ENCODE results near the gene YPEL3. TPM values are rescaled to one million over a fixed set of nuclear protein-coding genes. Genes with fewer than 3 reads are reported as not detected.
"Not testable (repeated sequence)": the region's sequence is repeated elsewhere in the genome, so short reads cannot be mapped to it uniquely, and the experiment has no call there.

Gene YPEL3
- total RNA-seq, 2 donors from 2014 or later: 69.2 to 105 TPM

DNA sequence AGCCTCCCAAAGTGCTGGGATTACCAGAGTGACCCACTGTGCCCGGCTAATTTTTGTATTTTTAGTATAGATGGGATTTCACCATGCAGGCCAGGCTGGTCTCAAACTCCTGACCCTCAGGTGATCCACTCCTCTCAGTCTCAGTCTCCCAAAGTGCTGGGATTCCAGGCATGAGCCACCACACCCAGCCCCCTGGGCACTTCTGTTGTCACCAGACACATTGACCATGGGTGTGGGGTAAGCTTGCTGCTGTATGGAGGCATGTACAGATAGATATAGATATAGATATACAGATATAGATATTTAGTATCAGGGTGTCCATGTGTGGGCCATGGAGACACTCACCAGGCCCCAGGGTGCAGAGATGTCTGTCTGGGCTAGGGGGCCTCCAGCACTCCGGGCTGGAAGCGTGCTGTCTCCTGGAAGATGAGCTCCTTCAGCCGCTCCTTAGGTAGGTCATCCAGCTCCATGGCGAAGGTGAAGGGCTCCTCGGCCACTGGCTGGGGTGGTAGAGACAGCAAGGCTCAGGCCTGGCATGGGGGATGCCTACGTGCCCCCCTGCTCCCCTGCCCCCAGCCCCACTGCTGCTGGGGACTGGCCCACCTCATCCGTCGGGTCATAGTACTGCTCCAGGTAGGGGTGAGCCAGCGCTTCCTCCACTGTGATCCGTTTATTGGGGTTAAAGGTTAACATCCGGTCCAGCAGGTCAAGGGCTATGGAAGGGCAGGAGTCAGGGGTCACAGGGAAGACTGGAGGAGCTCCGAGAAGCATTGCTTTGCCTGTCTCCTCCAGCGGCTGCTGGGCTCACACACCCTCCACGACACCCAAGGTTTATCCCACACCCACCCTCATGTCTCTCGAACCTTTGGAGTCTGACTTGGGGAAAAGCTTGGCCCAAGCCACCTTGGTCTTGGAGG lies 20.5 kb upstream of the YPEL3 start:
- ATAC-seq (ENCODE audit: insufficient number of reproducible peaks, low FRiP score, low read depth) (no peak), DNase-seq (ENCODE audit: low spot score) (no peak)
- peaks cover 51% of the 10 kb centered on the region for H3K36me3 ChIP-seq

DNA sequence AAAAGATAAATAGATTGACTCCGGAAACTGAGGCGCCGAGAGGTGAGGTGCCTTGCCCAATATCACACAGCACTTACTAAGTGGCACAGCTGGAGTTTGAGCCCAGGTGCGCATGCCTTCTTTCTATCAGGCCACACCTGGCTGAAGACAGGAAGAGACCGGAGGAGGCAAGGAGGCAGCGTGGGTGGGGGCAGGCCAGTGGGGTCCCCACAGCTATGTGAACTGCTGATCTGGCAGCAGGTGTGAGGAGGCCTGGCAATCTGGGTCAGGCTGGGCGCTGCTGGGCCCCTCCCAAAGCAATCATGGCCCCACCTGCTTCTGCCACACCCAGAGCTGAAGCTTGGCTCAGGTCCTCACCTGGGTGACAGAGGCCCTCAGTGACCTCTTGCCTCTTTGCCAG lies 19.2 kb upstream of the YPEL3 start:
- Histone ChIP-seq H3K36me3 (peaks cover 63% of the 10 kb centered on the region), H3K27ac (no peak overlapping the region), H3K4me1 (ENCODE audit: control insufficient read depth in 1 of 2, low read depth in 2 of 2) (no peaks in the 10 kb centered on the region), H3K27me3 (replicated peaks; ENCODE audit: insufficient read depth) (no peaks in the 10 kb centered on the region), H3K9me3 (no peaks in the 10 kb centered on the region), H3K4me3 (no peak overlapping the region)
- TF ChIP-seq, protein P1, sequence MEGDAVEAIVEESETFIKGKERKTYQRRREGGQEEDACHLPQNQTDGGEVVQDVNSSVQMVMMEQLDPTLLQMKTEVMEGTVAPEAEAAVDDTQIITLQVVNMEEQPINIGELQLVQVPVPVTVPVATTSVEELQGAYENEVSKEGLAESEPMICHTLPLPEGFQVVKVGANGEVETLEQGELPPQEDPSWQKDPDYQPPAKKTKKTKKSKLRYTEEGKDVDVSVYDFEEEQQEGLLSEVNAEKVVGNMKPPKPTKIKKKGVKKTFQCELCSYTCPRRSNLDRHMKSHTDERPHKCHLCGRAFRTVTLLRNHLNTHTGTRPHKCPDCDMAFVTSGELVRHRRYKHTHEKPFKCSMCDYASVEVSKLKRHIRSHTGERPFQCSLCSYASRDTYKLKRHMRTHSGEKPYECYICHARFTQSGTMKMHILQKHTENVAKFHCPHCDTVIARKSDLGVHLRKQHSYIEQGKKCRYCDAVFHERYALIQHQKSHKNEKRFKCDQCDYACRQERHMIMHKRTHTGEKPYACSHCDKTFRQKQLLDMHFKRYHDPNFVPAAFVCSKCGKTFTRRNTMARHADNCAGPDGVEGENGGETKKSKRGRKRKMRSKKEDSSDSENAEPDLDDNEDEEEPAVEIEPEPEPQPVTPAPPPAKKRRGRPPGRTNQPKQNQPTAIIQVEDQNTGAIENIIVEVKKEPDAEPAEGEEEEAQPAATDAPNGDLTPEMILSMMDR (IDR thresholded peaks at IDR 0.05): no peak
- DNase-seq (ENCODE audit: low spot score): no peak
- ATAC-seq (ENCODE audit: insufficient number of reproducible peaks, low FRiP score, low read depth): no peak

More for the DNA sequence above, 20.5 kb upstream of the YPEL3 start:
- Histone ChIP-seq H3K27ac (no peak overlapping the region), H3K4me1 (ENCODE audit: control insufficient read depth in 1 of 2, low read depth in 2 of 2) (peaks cover 0 to 8% of the 10 kb centered on the region in 2 donors), H3K9me3 (no peaks in the 10 kb centered on the region), H3K4me3 (no peak overlapping the region), H3K27me3 (replicated peaks; ENCODE audit: insufficient read depth) (no peaks in the 10 kb centered on the region)
- TF ChIP-seq, protein P1 (IDR thresholded peaks at IDR 0.05): no peak

DNA sequence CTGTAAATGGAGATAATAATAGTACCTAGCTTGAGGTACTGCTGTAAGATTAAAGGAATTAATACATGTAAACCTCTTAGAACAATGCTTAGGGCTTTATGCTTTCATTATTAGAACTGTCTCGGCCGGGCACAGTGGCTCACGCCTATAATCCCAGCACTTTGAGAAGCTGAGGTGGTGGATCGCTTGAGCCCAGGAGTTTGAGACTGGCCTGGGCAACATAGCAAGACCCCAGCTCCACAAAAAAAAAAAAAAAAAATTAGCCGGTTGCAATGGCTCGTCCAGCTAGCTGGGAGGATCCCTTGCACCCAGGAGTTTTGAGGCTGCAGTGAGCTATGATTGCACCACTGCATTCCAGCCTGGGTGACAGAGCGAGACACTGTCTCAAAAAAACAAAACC lies 18.8 kb upstream of the YPEL3 start:
- peaks cover 62% of the 10 kb centered on the region for H3K36me3 ChIP-seq
- H3K4me3 ChIP-seq; H3K27ac ChIP-seq; H3K27me3 ChIP-seq (replicated peaks; ENCODE audit: insufficient read depth); H3K9me3 ChIP-seq; ATAC-seq (ENCODE audit: insufficient number of reproducible peaks, low FRiP score, low read depth); H3K4me1 ChIP-seq (ENCODE audit: control insufficient read depth in 1 of 2, low read depth in 2 of 2); DNase-seq (ENCODE audit: low spot score): not testable (repeated sequence)

DNA sequence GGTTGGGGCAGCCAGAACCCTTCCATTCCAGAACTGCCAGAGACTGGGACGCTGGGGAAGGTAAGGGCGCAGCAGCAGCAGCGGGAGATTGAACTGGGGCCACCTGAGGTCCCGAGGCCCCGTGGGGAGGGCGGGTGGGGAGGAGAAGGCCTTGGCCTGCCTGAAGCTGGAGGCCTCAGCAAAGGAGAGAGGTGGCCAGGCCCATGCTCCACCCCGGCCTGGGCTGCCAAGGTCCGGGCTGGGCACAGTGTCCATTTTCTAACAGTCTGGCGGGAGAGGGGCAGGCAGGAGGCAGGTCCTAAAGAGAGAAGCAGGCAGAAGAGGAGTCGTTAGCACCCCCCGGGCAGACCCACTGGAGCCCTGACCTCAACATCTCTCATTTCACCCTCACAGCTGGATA lies 18.4 kb upstream of the YPEL3 start:
- H3K9me3 ChIP-seq: no peaks in the 10 kb centered on the region
- no peak overlapping the region for H3K27ac ChIP-seq
- no peaks in the 10 kb centered on the region for H3K27me3 ChIP-seq (replicated peaks; ENCODE audit: insufficient read depth)
- ATAC-seq (ENCODE audit: insufficient number of reproducible peaks, low FRiP score, low read depth): no peak
- H3K4me1 ChIP-seq (ENCODE audit: control insufficient read depth in 1 of 2, low read depth in 2 of 2): no peaks in the 10 kb centered on the region
- peaks cover 60% of the 10 kb centered on the region for H3K36me3 ChIP-seq
- TF ChIP-seq, protein P1 (IDR thresholded peaks at IDR 0.05): no peak
- DNase-seq (ENCODE audit: low spot score): no peak
- H3K4me3 ChIP-seq: no peak overlapping the region

DNA sequence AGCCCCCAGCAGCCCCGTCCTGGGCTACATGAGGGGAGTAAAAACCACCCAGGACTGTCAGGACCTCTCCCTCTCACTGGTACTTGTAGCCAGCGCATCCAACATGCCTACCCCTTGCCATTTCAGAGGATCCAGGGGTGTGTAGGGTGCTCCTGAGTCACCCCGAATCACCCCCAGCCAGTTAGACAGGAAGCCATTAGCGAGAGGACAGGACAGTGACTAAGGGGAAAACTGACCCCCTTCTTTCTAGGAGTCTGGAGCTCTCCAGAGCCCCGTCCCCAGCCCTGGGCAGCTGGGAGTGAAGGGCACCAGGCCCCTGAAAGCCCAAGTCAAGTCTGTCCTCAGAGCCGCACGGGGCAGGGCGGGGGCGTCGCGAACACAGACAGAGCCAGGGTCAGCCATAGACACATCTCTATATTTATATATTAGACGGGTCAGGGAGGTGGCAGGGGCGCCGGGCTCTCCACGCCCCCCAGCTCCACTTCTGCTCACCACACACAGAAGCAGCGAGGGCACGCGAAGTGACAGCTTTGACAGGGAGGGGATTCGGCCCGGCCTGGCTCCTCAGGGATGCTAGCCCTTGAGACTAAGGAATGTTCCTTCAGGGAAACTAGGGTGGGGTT lies 17.8 kb upstream of the YPEL3 start:
- no peak overlapping the region for H3K27ac ChIP-seq
- no peaks in the 10 kb centered on the region for H3K27me3 ChIP-seq (replicated peaks; ENCODE audit: insufficient read depth)
- H3K9me3 ChIP-seq: no peaks in the 10 kb centered on the region
- DNase-seq (ENCODE audit: low spot score) (no peak), ATAC-seq (ENCODE audit: insufficient number of reproducible peaks, low FRiP score, low read depth) (no peak)
- no peak overlapping the region for H3K4me3 ChIP-seq
- peaks cover 58% of the 10 kb centered on the region for H3K36me3 ChIP-seq
- TF ChIP-seq, protein P1 (IDR thresholded peaks at IDR 0.05): no peak
- no peaks in the 10 kb centered on the region for H3K4me1 ChIP-seq (ENCODE audit: control insufficient read depth in 1 of 2, low read depth in 2 of 2)

Measured in thoracic aorta (tissue), 2 donors.